SU-DHL-6 (cell line): ENCODE measurements around the gene FBN1.

Source experiments
- CTCF ChIP-seq: fragments of 200-600 bp; sonication (generic); IDR thresholded peaks from one replicate; pipeline ENCODE4 v1.5.1; 2017; ENCODE audit warnings: antibody characterized with exemption, mild to moderate bottlenecking, low read length, moderate library complexity; ENCODE audit not compliant: insufficient read depth, poor library complexity, severe bottlenecking
- EZH2phosphoT487 ChIP-seq: fragments of 200-600 bp; sonication (generic), shearing (Covaris generic); conservative IDR thresholded peaks from 2 replicates; pipeline ENCODE4 v1.6.1; 2018; ENCODE audit warnings: mild to moderate bottlenecking, antibody characterized with exemption, low read length, moderate library complexity, mixed read lengths

DNA sequence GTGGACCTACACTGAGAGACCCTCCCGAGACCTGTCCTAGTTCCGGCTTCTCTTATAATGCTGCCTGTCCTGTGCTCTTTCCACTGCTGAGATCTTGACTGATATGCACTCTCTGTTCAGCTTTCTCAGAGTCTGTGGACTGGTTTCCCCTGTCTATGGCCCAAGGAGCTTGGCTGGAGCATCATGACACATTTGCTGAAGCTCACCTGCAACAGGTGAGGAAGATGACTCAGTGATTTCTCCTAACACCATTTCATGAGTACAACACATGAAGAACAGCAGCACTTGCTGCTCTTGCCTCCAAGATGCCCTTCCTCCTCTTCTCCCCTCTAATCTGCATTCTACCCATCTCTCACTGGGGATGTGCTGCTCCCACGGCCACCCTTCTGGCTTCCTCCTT lies 222.2 kb downstream of the FBN1 start:
- no peak for TF ChIP-seq CTCF
- no peak for TF ChIP-seq EZH2phosphoT487
